Ishikawa (cell line): ENCODE measurements around the gene LIN52.

Experiments
- CEBPB ChIP-seq: IDR thresholded peaks from 2 replicates; pipeline ENCODE4 v1.6.1; 2012
- CREB1 ChIP-seq: IDR thresholded peaks from 2 replicates; pipeline ENCODE4 v1.6.1; 2012; ENCODE audit warnings: low read depth
- EGR1 ChIP-seq: IDR thresholded peaks from 2 replicates; pipeline ENCODE4 v1.6.1; 2012
- EP300 ChIP-seq: IDR thresholded peaks from 2 replicates; pipeline ENCODE4 v1.6.1; 2012; ENCODE audit warnings: borderline replicate concordance
- MAX ChIP-seq: IDR thresholded peaks from 2 replicates; pipeline ENCODE4 v1.6.1; 2012
- RAD21 ChIP-seq: IDR thresholded peaks from 2 replicates; pipeline ENCODE4 v1.6.1; 2012; ENCODE audit warnings: low read depth
- REST ChIP-seq: IDR thresholded peaks from 2 replicates; pipeline ENCODE4 v1.6.1; 2012; ENCODE audit warnings: low read depth, mild to moderate bottlenecking
- TAF1 ChIP-seq: IDR thresholded peaks from 2 replicates; pipeline ENCODE4 v1.6.1; 2012; ENCODE audit warnings: low read depth, mild to moderate bottlenecking
- YY1 ChIP-seq: IDR thresholded peaks from 2 replicates; pipeline ENCODE4 v1.6.1; 2012; ENCODE audit warnings: low read depth
- ZBTB7A ChIP-seq: IDR thresholded peaks from 2 replicates; pipeline ENCODE4 v1.6.1; 2012; ENCODE audit warnings: low read depth

GRCh38 chr14:74147571-74147970 is 62.8 kb downstream of the LIN52 start:
- TF ChIP-seq CEBPB = no peak
- no peak for TF ChIP-seq YY1
- no peak for TF ChIP-seq MAX
- TF ChIP-seq EGR1 = no peak
- TF ChIP-seq TAF1 = no peak
- TF ChIP-seq CREB1 = no peak
- no peak for TF ChIP-seq REST
- TF ChIP-seq RAD21 = no peak
- no peak for TF ChIP-seq ZBTB7A
- TF ChIP-seq EP300 = no peak
